HCT116 (cell line): ENCODE data around the gene SGIP1. TPM values are rescaled to one million over a fixed set of nuclear protein-coding genes. Genes with fewer than 3 reads are reported as not detected.

Experiments used
- ATAC-seq: fragments of 200-7000 bp; cut with Tn5 transposase; 2 replicates; pipeline ENCODE4 v1.9.1; 2020; ENCODE audit warnings: mild to moderate bottlenecking, moderate library complexity
- BruUV-seq: library from RNA; stranded (reverse); fragments of 400-500 nt; replicated peaks from 2 replicates; lab custom pipeline; 2021; lab: Mats Ljungman, UMichigan
- CTCF ChIA-PET: fragments of 300-600 bp; sonication (Branson Sonifier 250); formaldehyde crosslinking; loops from one replicate; lab custom pipeline; 2021; ENCODE audit warnings: antibody characterized with exemption; lab: Charles Lee
- POLR2A ChIA-PET: fragments of 300-600, 350-600 bp; sonication (Branson Sonifier 250); formaldehyde crosslinking; loops from one replicate; lab custom pipeline; 2021; ENCODE audit warnings: antibody characterized with exemption; lab: Charles Lee
- RAD21 ChIA-PET, 2 experiments: fragments of 300-600 bp; sonication (Branson Sonifier 250); formaldehyde crosslinking; loops; one replicate each; lab custom pipeline; 2023; ENCODE audit warnings: low total read pairs in 2 of 2; ENCODE audit not compliant: uncharacterized antibody in 2 of 2, unreplicated experiment in 2 of 2, low non-redundant PET in 1 of 2; lab: Charles Lee
- DNase-seq: peaks from one replicate; pipeline ENCODE4 v3.0.0-alpha.2; 2010; ENCODE audit warnings: low read depth, low spot score
- H2AFZ ChIP-seq: fragments of 200-600 bp; shearing (Covaris generic), sonication (generic); 2 replicates; pipeline ENCODE4 v1.6.1; 2017; ENCODE audit warnings: low read depth, mixed run types, mixed read lengths, antibody characterized with exemption, low read length; ENCODE audit not compliant: poor library complexity, severe bottlenecking
- H3K27ac ChIP-seq: 2 replicates; pipeline ENCODE4 v1.5.1; 2012; ENCODE audit warnings: low read depth, low read length
- H3K27me3 ChIP-seq: fragments of 200-600 bp; sonication (generic); 2 replicates; pipeline ENCODE4 v1.6.1; 2016; ENCODE audit warnings: mixed run types, low read length, mixed read lengths; ENCODE audit not compliant: insufficient read depth
- H3K36me3 ChIP-seq, 2 experiments: fragments of 200-500 bp in 1 of 2; fragments of 200-600 bp in 1 of 2; sonication (Bioruptor generic) in 1 of 2; sonication (generic) in 1 of 2; 2 replicates each; pipeline versions ENCODE4 v1.5.1 to v1.6.1; 2014 to 2016; ENCODE audit warnings: low read length in 2 of 2, inconsistent platforms in 1 of 2, mixed read lengths in 1 of 2, mixed run types in 1 of 2; ENCODE audit not compliant: insufficient read depth in 2 of 2, control insufficient read depth in 1 of 2
- H3K4me1 ChIP-seq, 2 experiments: fragments of 200-600 bp in 1 of 2; sonication (generic) in 1 of 2; 2 replicates each; pipeline versions ENCODE4 v1.5.1 to v1.6.1; 2012 to 2017; ENCODE audit warnings: low read length in 2 of 2, inconsistent platforms in 1 of 2, mild to moderate bottlenecking in 1 of 2, mixed read lengths in 1 of 2, mixed run types in 1 of 2, moderate library complexity in 1 of 2; ENCODE audit not compliant: insufficient read depth in 2 of 2, control insufficient read depth in 1 of 2
- H3K4me2 ChIP-seq: fragments of 200-600 bp; sonication (generic); 2 replicates; pipeline ENCODE4 v1.6.1; 2017; ENCODE audit warnings: mixed run types, low read length, mixed read lengths
- H3K4me3 ChIP-seq, 2 experiments: fragments of 200-600 bp in 1 of 2; sonication (generic) in 1 of 2; replicated peaks in 1 of 2; 2 replicates each; pipeline ENCODE4 v1.5.1; 2011 to 2016; ENCODE audit warnings: low read length in 2 of 2, control low read depth in 1 of 2, low read depth in 1 of 2, mild to moderate bottlenecking in 1 of 2, mixed read lengths in 1 of 2, mixed run types in 1 of 2
- H3K79me2 ChIP-seq: fragments of 200-600 bp; sonication (generic); 2 replicates; pipeline ENCODE4 v1.6.1; 2017; ENCODE audit warnings: mild to moderate bottlenecking, mixed run types, low read length, moderate library complexity, mixed read lengths; ENCODE audit not compliant: insufficient read depth
- H3K9ac ChIP-seq: fragments of 200-600 bp; sonication (generic); 2 replicates; pipeline ENCODE4 v1.6.1; 2016; ENCODE audit warnings: low read length, mixed read lengths
- H3K9me2 ChIP-seq: fragments of 200-600 bp; sonication (generic), shearing (Covaris generic); 2 replicates; pipeline ENCODE4 v1.6.1; 2017; ENCODE audit warnings: mixed run types, mild to moderate bottlenecking, moderate library complexity; ENCODE audit not compliant: insufficient read depth
- H3K9me3 ChIP-seq, 2 experiments: fragments of 200-500 bp in 1 of 2; fragments of 200-600 bp in 1 of 2; sonication (Bioruptor generic) in 1 of 2; sonication (generic) in 1 of 2; 2 replicates each; pipeline ENCODE4 v1.6.1; 2014 to 2017; ENCODE audit warnings: low read length in 2 of 2, mixed read lengths in 2 of 2, inconsistent platforms in 1 of 2, low read depth in 1 of 2, mild to moderate bottlenecking in 1 of 2, mixed run types in 1 of 2, moderate library complexity in 1 of 2; ENCODE audit not compliant: control insufficient read depth in 1 of 2, insufficient read depth in 1 of 2
- H4K20me1 ChIP-seq: fragments of 200-600 bp; sonication (generic), shearing (Covaris generic); 2 replicates; pipeline ENCODE4 v1.6.1; 2017; ENCODE audit warnings: mixed run types, mild to moderate bottlenecking, moderate library complexity; ENCODE audit not compliant: insufficient read depth
- ATF3 ChIP-seq: IDR thresholded peaks from 2 replicates; pipeline ENCODE4 v1.6.1; 2012
- CBX3 ChIP-seq: IDR thresholded peaks from 2 replicates; pipeline ENCODE4 v1.6.1; 2012; ENCODE audit warnings: low read depth
- CEBPB ChIP-seq: IDR thresholded peaks from 2 replicates; pipeline ENCODE4 v1.6.1; 2012; ENCODE audit warnings: low read depth
- CTCF ChIP-seq, 3 experiments: fragments of 200-600 bp in 1 of 3; sonication (generic) in 1 of 3; IDR thresholded peaks in 2 of 3; conservative IDR thresholded peaks in 1 of 3; 2 replicates each; pipeline ENCODE4 v1.5.1; 2012 to 2017; ENCODE audit warnings: low read depth in 2 of 3, low read length in 2 of 3, antibody characterized with exemption in 1 of 3, borderline replicate concordance in 1 of 3, control low read depth in 1 of 3, mild to moderate bottlenecking in 1 of 3, mixed read lengths in 1 of 3, mixed run types in 1 of 3, moderate library complexity in 1 of 3; ENCODE audit not compliant: insufficient read depth in 1 of 3
- EGR1 ChIP-seq: IDR thresholded peaks from 2 replicates; pipeline ENCODE4 v1.6.1; 2012; ENCODE audit warnings: low read depth
- ELF1 ChIP-seq: IDR thresholded peaks from 2 replicates; pipeline ENCODE4 v1.6.1; 2012; ENCODE audit warnings: low read depth, borderline replicate concordance
- EZH2 ChIP-seq: fragments of 200-600 bp; sonication (generic); IDR thresholded peaks from 2 replicates; pipeline ENCODE4 v1.6.1; 2017; ENCODE audit warnings: antibody characterized with exemption, mixed run types
- EZH2phosphoT487 ChIP-seq: fragments of 200-600 bp; IDR thresholded peaks from 2 replicates; pipeline ENCODE4 v1.6.1; 2018; ENCODE audit warnings: antibody characterized with exemption, borderline replicate concordance
- FOSL1 ChIP-seq: IDR thresholded peaks from 2 replicates; pipeline ENCODE4 v1.6.1; 2012; ENCODE audit warnings: low read depth
- JUND ChIP-seq: IDR thresholded peaks from 2 replicates; pipeline ENCODE4 v1.6.1; 2012
- MAX ChIP-seq: IDR thresholded peaks from 2 replicates; pipeline ENCODE4 v1.6.1; 2012
- POLR2AphosphoS5 ChIP-seq: IDR thresholded peaks from 2 replicates; pipeline ENCODE4 v1.6.1; 2011; ENCODE audit warnings: mild to moderate bottlenecking, low read depth, low read length, moderate library complexity
- RAD21 ChIP-seq: IDR thresholded peaks from 2 replicates; pipeline ENCODE4 v1.6.1; 2012; ENCODE audit warnings: low read depth, mild to moderate bottlenecking
- REST ChIP-seq: IDR thresholded peaks from 2 replicates; pipeline ENCODE4 v1.6.1; 2012; ENCODE audit warnings: low read depth
- SIN3A ChIP-seq: IDR thresholded peaks from 2 replicates; pipeline ENCODE4 v1.6.1; 2012; ENCODE audit warnings: low read depth
- SRF ChIP-seq: IDR thresholded peaks from 2 replicates; pipeline ENCODE4 v1.6.1; 2012; ENCODE audit warnings: low read depth
- YY1 ChIP-seq: IDR thresholded peaks from 2 replicates; pipeline ENCODE4 v1.6.1; 2011; ENCODE audit warnings: low read length, low read depth, moderate library complexity, mild to moderate bottlenecking; ENCODE audit not compliant: insufficient replicate concordance; ENCODE audit errors: extremely low read depth
- ZFX ChIP-seq: fragments of 450-650 bp; IDR thresholded peaks from 2 replicates; pipeline ENCODE4 v1.6.1; 2017
- ZNF274 ChIP-seq: fragments of 200-500 bp; sonication (Bioruptor generic); IDR thresholded peaks from 2 replicates; pipeline ENCODE4 v1.6.1; 2014; ENCODE audit warnings: mild to moderate bottlenecking, low read depth, low read length, inconsistent platforms
- intact Hi-C: fragments of 100-400 bp; cut with micrococcal nuclease; formaldehyde crosslinking; loops from 2 replicates; pipeline ENCODE4 v1.10.0; 2022
- total RNA-seq: library from RNA; stranded (reverse); gene quantifications from one replicate; pipeline ENCODE4 v1.2.1, GENCODE V29; 2021; ENCODE audit not compliant: unreplicated experiment

Gene SGIP1
- total RNA-seq, 1 experiment from 2014 or later: 0.15 TPM

GRCh38 chr1:66517959-66518358 is 16.0 kb upstream of the SGIP1 start:
- no peak overlapping the region for H3K4me2 ChIP-seq

More at GRCh38 chr1:66517959-66518358, 16.0 kb upstream of the SGIP1 start:
- BruUV-seq: no TSS peak
- RAD21 ChIA-PET: no interaction called here
- DNase-seq (no peak), ATAC-seq (no peak)
- POLR2A ChIA-PET: no interaction called here
- H3K27ac ChIP-seq: no peak overlapping the region
- no peaks in the 10 kb centered on the region for H3K79me2 ChIP-seq
- no peaks in the 10 kb centered on the region for H3K27me3 ChIP-seq
- H3K9ac ChIP-seq: no peak overlapping the region
- peaks cover 0 to 15% of the 10 kb centered on the region in 2 experiments; a peak in 2 of 4 replicates for H3K4me1 ChIP-seq
- CTCF ChIA-PET: no interaction called here
- TF ChIP-seq MAX: no peak
- TF ChIP-seq SRF: no peak
- TF ChIP-seq ATF3: no peak
- no peak for TF ChIP-seq ZFX
- TF ChIP-seq RAD21: no peak
- no peak for TF ChIP-seq POLR2AphosphoS5
- no peak for TF ChIP-seq EZH2
- no peak for TF ChIP-seq FOSL1
- no peak for TF ChIP-seq YY1
- no peak for TF ChIP-seq EZH2phosphoT487
- no peak for TF ChIP-seq ELF1
- TF ChIP-seq CBX3: no peak
- TF ChIP-seq EGR1: no peak
- TF ChIP-seq JUND: no peak
- no peak for TF ChIP-seq ZNF274
- no peak for TF ChIP-seq CTCF (IDR thresholded peaks at IDR 0.05 in 2 of 3, conservative IDR thresholded peaks at IDR 0.05 in 1 of 3; ENCODE audit: borderline replicate concordance in 1 of 3, insufficient read depth in 1 of 3, low read depth in 2 of 3, low read length in 2 of 3)
- TF ChIP-seq CEBPB: no peak
- no peak for TF ChIP-seq REST
- no peak for TF ChIP-seq SIN3A
- no peaks in the 10 kb centered on the region for H3K36me3 ChIP-seq
- intact Hi-C loops: no loop called here
- no peaks in the 10 kb centered on the region for H3K9me3 ChIP-seq
- no peak overlapping the region for H3K4me3 ChIP-seq
- no peaks in the 10 kb centered on the region for H3K9me2 ChIP-seq
- H2AFZ ChIP-seq: no peak overlapping the region
- no peaks in the 10 kb centered on the region for H4K20me1 ChIP-seq
